K562 (cell line): ENCODE data around the gene CD3D.

Source experiments
- CCAR2 ChIP-seq: fragments of 200-400 bp; formaldehyde crosslinking; IDR thresholded peaks from 2 replicates; pipeline ENCODE4 v1.6.1; 2017; ENCODE audit warnings: mild to moderate bottlenecking, low read depth, low read length
- ELF2 ChIP-seq: fragments of 250-450 bp; sonication (Bioruptor Pico); IDR thresholded peaks from 2 replicates; pipeline ENCODE4 v1.5.0; 2021; ENCODE audit warnings: mild to moderate bottlenecking
- NR3C1 ChIP-seq: sonication (generic); formaldehyde crosslinking; IDR thresholded peaks from 2 replicates; pipeline ENCODE4 v1.8.1; 2022; ENCODE audit warnings: missing genetic modification reagents
- YY1 ChIP-seq, 3 experiments: IDR thresholded peaks; 2 replicates each; pipeline ENCODE4 v1.6.1; 2011; ENCODE audit warnings: low read length in 2 of 3, mild to moderate bottlenecking in 2 of 3, moderate library complexity in 2 of 3, borderline replicate concordance in 1 of 3, control low read depth in 1 of 3, low read depth in 1 of 3; ENCODE audit not compliant: insufficient read depth in 3 of 3, insufficient replicate concordance in 2 of 3, control insufficient read depth in 1 of 3, insufficient read length in 1 of 3; ENCODE audit errors: extremely low read depth in 1 of 3
- ZBTB8A ChIP-seq: fragments of 450-650 bp; IDR thresholded peaks from 2 replicates; pipeline ENCODE4 v1.6.1; 2018; ENCODE audit warnings: mild to moderate bottlenecking, moderate library complexity; ENCODE audit not compliant: partially characterized antibody
- TF ChIP-seq, protein P1 (sequence below), 2 experiments: fragments of 450-650 bp in 1 of 2; sonication (generic) in 1 of 2; formaldehyde crosslinking in 1 of 2; IDR thresholded peaks in 1 of 2; conservative IDR thresholded peaks in 1 of 2; 2 replicates each; pipeline versions ENCODE4 v1.6.1 to v1.8.1; 2016 to 2023; ENCODE audit warnings: mild to moderate bottlenecking in 2 of 2, moderate library complexity in 2 of 2, inconsistent platforms in 1 of 2, missing genetic modification reagents in 1 of 2

- TF ChIP-seq CCAR2 (no peak), NR3C1 (CRISPR knock-in tag) (no peak), YY1 (IDR thresholded peaks at IDR 0.05; ENCODE audit: borderline replicate concordance in 1 of 3, control insufficient read depth in 1 of 3, extremely low read depth in 1 of 3, insufficient read depth in 3 of 3, insufficient read length in 1 of 3, insufficient replicate concordance in 2 of 3, low read depth in 1 of 3, low read length in 2 of 3) (no peak), ELF2 (CRISPR knock-in tag) (no peak), ZBTB8A (no peak)
- TF ChIP-seq, protein P1, sequence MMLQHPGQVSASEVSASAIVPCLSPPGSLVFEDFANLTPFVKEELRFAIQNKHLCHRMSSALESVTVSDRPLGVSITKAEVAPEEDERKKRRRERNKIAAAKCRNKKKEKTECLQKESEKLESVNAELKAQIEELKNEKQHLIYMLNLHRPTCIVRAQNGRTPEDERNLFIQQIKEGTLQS (IDR thresholded peaks at IDR 0.05) = no peak
- TF ChIP-seq, protein P1 (CRISPR knock-in tag; conservative IDR thresholded peaks at IDR 0.05) = no peak
Observed at GRCh38 chr11:118294053-118294452, 48.5 kb downstream of the CD3D start.
